AG04449 (cell line): Measurements from ENCODE around the gene PTGDR2.

Experiments used
- CTCF ChIA-PET: fragments of 350-600 bp; formaldehyde crosslinking; extraction: SDS; loops from one replicate; lab custom pipeline; 2021; ENCODE audit warnings: antibody characterized with exemption; lab: Yijun Ruan, JAX
- POLR2A ChIA-PET: fragments of 400-600, 350-600 bp; formaldehyde crosslinking; extraction: SDS; loops from one replicate; lab custom pipeline; 2020; ENCODE audit warnings: antibody characterized with exemption, inconsistent platforms; lab: Yijun Ruan, JAX
- DNase-seq: peaks from one replicate; pipeline ENCODE4 v3.0.0-alpha.2; 2010; ENCODE audit warnings: low read depth, low spot score
- H3K4me3 ChIP-seq: 2 replicates; pipeline ENCODE4 v1.5.1; 2011; ENCODE audit warnings: low read depth, mild to moderate bottlenecking, control low read depth, low read length
- TF ChIP-seq, protein P1 (sequence below): IDR thresholded peaks from one replicate; pipeline ENCODE4 v1.5.1; 2011; ENCODE audit warnings: mild to moderate bottlenecking, moderate library complexity, low read length, control low read depth, inconsistent platforms; ENCODE audit not compliant: insufficient read depth; ENCODE audit errors: missing control alignments

PTGDR2 gene

DNA sequence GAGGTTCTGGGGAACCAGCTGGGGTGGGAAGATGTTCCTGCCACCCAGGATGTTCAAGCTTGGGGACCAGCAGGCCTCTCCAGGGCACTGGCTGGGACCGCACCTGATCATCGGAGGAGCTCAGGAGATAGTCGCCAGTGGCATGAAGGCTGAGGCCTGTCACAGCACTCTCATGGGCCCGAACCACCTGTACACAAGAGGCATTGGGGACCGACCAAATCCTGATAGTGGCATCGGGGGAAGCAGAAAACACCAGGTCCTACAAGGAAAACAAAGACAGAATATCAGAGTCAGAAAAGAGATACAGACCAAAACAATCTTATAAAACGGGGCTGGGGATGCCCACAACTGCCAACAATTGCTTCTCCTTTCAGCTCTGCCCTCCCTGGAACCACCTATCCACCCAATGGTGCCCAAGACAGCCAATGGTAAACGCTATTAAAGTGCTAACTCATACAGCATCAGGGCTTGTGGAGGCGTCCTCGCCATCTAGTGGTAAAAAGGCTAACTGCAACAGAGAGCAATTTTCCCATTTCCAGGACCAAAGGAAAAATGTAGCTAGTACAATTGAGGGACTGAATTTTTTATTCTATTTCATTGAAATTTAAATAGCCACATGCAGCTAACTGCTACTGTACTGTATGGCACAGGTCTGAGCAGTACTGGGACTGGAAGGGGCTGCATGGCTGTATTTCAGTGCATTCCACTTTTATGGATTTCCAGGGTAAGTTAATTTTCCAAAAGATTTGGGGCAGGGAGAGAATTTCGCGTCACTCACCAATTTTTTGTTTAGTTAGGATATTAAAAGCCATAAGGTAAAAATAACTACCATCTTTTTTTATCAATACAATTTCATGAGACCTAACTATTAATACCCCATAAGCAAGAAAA is 43.5 kb upstream of the PTGDR2 start:
- H3K4me3 ChIP-seq = no peak overlapping the region
- POLR2A ChIA-PET = interaction anchor here (0.8 kb wide), 1 partner anchor 12 kb away, joined by 3 read pairs; no protein-coding TSS in a partner anchor
- DNase-seq = no peak
- TF ChIP-seq, protein P1, sequence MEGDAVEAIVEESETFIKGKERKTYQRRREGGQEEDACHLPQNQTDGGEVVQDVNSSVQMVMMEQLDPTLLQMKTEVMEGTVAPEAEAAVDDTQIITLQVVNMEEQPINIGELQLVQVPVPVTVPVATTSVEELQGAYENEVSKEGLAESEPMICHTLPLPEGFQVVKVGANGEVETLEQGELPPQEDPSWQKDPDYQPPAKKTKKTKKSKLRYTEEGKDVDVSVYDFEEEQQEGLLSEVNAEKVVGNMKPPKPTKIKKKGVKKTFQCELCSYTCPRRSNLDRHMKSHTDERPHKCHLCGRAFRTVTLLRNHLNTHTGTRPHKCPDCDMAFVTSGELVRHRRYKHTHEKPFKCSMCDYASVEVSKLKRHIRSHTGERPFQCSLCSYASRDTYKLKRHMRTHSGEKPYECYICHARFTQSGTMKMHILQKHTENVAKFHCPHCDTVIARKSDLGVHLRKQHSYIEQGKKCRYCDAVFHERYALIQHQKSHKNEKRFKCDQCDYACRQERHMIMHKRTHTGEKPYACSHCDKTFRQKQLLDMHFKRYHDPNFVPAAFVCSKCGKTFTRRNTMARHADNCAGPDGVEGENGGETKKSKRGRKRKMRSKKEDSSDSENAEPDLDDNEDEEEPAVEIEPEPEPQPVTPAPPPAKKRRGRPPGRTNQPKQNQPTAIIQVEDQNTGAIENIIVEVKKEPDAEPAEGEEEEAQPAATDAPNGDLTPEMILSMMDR = peak; percentile 84
- CTCF ChIA-PET = interaction anchor here (0.6 to 26.0 kb wide), 39 partner anchors 8 to 276 kb away, joined by 3 to 1087 read pairs (median 5); partner anchors contain the start of genes CCDC86, MS4A10, PTGDR2 and TMEM109

DNA sequence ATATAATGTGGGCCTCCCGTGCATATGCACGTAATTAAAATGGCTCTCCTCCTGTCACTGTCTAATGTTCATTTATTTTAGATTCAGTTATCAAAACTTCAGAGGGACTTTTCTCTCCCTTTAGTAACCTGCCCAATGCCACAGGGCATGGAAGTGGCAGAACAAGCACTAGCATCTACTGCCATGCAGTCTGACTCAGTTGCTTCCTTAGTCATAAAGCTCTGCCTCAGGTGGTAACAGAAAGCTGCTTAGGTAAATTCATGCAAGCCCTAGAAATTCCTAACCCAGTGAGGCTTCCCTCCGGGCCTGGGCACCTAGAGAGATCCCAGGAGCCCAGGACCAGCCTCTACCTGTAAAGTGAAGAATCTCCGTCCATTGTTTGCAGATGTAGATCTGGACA is 41.7 kb upstream of the PTGDR2 start:
- CTCF ChIA-PET = interaction anchor here (1.0 to 26.0 kb wide), 7 partner anchors 8 to 120 kb away, joined by 3 to 1087 read pairs (median 19); partner anchors contain the start of gene CCDC86
- DNase-seq = no peak
- TF ChIP-seq, protein P1 = no peak
- POLR2A ChIA-PET = no interaction called here
- H3K4me3 ChIP-seq = no peak overlapping the region

DNA sequence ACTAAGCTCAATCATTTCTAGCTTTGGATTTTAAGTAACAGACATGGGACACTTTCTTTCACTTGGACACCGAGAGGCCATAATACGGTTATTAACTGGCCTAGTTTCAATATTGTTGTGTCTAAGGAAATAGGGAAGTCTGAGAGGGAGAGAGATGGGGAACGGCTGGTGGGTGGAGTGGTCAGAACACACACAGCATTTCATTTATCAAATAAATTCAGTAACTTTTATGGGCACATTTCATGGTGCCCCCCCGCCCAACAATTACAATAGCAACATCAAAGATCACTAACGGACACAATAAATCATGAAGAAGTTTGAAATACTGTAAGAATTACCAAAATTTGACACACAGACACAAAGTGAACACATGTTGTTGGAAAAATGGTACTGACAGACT is 39.9 kb upstream of the PTGDR2 start:
- DNase-seq = no peak
- CTCF ChIA-PET = interaction anchor here (1.4 to 26.0 kb wide), 5 partner anchors 6 to 58 kb away, joined by 5 to 1087 read pairs (median 8); partner anchors contain the start of gene CCDC86
- POLR2A ChIA-PET = no interaction called here

DNA sequence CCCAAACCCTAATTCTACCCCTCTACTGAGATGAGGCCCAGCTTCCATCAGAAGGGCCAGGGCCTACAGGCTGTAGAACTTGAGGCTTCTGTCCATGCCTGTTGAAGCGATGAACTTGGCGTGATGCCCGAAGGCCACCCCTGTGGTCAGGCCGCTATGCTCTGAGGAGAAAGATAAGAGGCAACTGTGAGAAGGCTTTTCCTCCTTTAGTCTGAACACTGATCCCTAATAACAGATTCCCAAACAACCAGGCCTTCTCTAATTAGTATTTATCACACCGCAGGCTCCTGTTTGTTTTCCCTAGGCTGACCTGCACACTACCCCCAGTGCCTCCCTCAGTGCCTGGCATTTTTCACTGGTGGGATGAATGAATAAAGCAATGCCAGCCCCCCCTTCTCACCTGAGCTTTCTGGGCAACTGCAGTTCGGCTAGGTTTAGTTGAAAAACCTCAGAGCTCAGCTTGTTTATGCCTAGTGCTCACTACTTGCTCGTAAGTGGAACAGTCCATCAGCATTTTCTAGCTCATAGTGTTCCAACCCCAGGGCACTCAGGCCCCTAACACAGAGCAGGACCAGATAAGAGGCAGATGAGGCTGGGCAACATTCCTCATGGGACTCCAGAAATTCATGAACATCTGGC is 35.5 kb upstream of the PTGDR2 start:
- CTCF ChIA-PET = interaction anchor here (4.2 to 26.0 kb wide), 3 partner anchors 10 to 113 kb away, joined by 80 to 1087 read pairs (median 157); partner anchors contain the start of gene CCDC86
- no peak overlapping the region for H3K4me3 ChIP-seq
- TF ChIP-seq, protein P1 = no peak
- DNase-seq = no peak
- POLR2A ChIA-PET = no interaction called here

More for the DNA sequence above, 39.9 kb upstream of the PTGDR2 start:
- H3K4me3 ChIP-seq = no peak overlapping the region
- TF ChIP-seq, protein P1 = no peak

DNA sequence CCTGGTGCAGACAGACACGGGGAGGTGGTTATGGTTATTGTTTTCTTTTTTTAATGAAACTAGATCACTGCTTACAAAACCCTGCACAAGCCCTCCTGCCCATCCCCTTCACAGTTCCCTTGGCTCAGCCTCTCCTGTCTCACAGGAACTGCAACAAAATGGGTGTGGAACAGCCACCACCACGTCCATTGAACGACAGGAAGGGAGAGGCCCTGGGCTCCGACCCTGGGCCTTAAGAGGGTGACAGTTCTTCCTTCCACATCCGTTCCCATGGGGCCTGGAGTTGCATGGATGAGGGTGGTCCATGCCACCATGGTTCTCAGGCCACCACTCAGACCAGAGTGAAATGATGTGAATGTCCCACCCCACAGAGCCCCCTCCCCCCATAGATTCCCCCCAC is 34.9 kb upstream of the PTGDR2 start:
- TF ChIP-seq, protein P1 = no peak
- no peak for DNase-seq
- CTCF ChIA-PET = interaction anchor here (4.2 to 26.0 kb wide), 3 partner anchors 10 to 113 kb away, joined by 80 to 1087 read pairs (median 157); partner anchors contain the start of gene CCDC86
- H3K4me3 ChIP-seq = no peak overlapping the region
- POLR2A ChIA-PET = no interaction called here
